Mesenchymal stem cell (in vitro differentiated cells and primary cell): ENCODE measurements around the gene ANKS4B.

Experiments
- DNase-seq: peaks from one replicate; pipeline ENCODE4 v3.0.0-alpha.2; 2013
- H2AFZ ChIP-seq: one replicate; pipeline ENCODE4 v1.6.1; 2013; ENCODE audit warnings: low read depth, mild to moderate bottlenecking, control low read depth, inconsistent platforms, low read length, moderate library complexity
- H2AK5ac ChIP-seq: 2 replicates; pipeline ENCODE4 v1.6.1; 2013; ENCODE audit warnings: low read length, moderate library complexity, mild to moderate bottlenecking, inconsistent platforms; ENCODE audit not compliant: severe bottlenecking
- H2BK120ac ChIP-seq: one replicate; pipeline ENCODE4 v1.6.1; 2013; ENCODE audit warnings: low read depth, mild to moderate bottlenecking, inconsistent platforms, low read length, moderate library complexity
- H2BK12ac ChIP-seq, 2 experiments: one replicate each; pipeline ENCODE4 v1.6.1; 2013; ENCODE audit warnings: inconsistent platforms in 2 of 2, low read length in 2 of 2, mild to moderate bottlenecking in 2 of 2, moderate library complexity in 2 of 2, control low read depth in 1 of 2
- H2BK15ac ChIP-seq: one replicate; pipeline ENCODE4 v1.6.1; 2013; ENCODE audit warnings: mild to moderate bottlenecking, low read depth, inconsistent platforms; ENCODE audit not compliant: poor library complexity, severe bottlenecking
- H2BK5ac ChIP-seq: 2 replicates; pipeline ENCODE4 v1.6.1; 2013; ENCODE audit warnings: low read depth, mild to moderate bottlenecking, low read length, control low read depth, inconsistent platforms; ENCODE audit not compliant: poor library complexity, severe bottlenecking
- H3K14ac ChIP-seq, 2 experiments: one replicate each; pipeline ENCODE4 v1.6.1; 2013; ENCODE audit warnings: inconsistent platforms in 2 of 2, low read length in 2 of 2, control low read depth in 1 of 2, mild to moderate bottlenecking in 1 of 2, moderate library complexity in 1 of 2
- H3K18ac ChIP-seq, 2 experiments: one replicate each; pipeline ENCODE4 v1.6.1; 2013; ENCODE audit warnings: inconsistent platforms in 2 of 2, low read length in 2 of 2, control low read depth in 1 of 2, low read depth in 1 of 2, mild to moderate bottlenecking in 1 of 2
- H3K23ac ChIP-seq, 2 experiments: one replicate each; pipeline ENCODE4 v1.6.1; 2013; ENCODE audit warnings: inconsistent platforms in 2 of 2, low read length in 2 of 2, mild to moderate bottlenecking in 2 of 2, moderate library complexity in 2 of 2, control low read depth in 1 of 2
- H3K27ac ChIP-seq: 2 replicates; pipeline ENCODE4 v1.5.1; 2013; ENCODE audit warnings: mild to moderate bottlenecking, moderate library complexity, low read length, control low read depth, inconsistent platforms; ENCODE audit not compliant: poor library complexity, severe bottlenecking
- H3K27me3 ChIP-seq, 2 experiments: 2 replicates each; pipeline versions ENCODE4 v1.6.1 to v1.7.0; 2013; ENCODE audit warnings: low read length in 2 of 2, mild to moderate bottlenecking in 2 of 2, moderate library complexity in 2 of 2, control low read depth in 1 of 2, inconsistent platforms in 1 of 2; ENCODE audit not compliant: control insufficient read depth in 1 of 2, insufficient read depth in 1 of 2
- H3K36me3 ChIP-seq, 2 experiments: 2 replicates each; pipeline versions ENCODE4 v1.6.1 to v1.7.0; 2013; ENCODE audit warnings: low read length in 2 of 2, control low read depth in 1 of 2, inconsistent platforms in 1 of 2, low read depth in 1 of 2, mild to moderate bottlenecking in 1 of 2; ENCODE audit not compliant: insufficient read depth in 2 of 2, control insufficient read depth in 1 of 2
- H3K4ac ChIP-seq, 2 experiments: one replicate each; pipeline ENCODE4 v1.6.1; 2013; ENCODE audit warnings: inconsistent platforms in 2 of 2, low read length in 2 of 2, mild to moderate bottlenecking in 2 of 2, moderate library complexity in 2 of 2, control low read depth in 1 of 2, low read depth in 1 of 2
- H3K4me1 ChIP-seq: 2 replicates; pipeline ENCODE4 v1.6.1; 2013; ENCODE audit warnings: low read depth, low read length, control low read depth; ENCODE audit not compliant: control insufficient read depth, insufficient read depth
- H3K4me2 ChIP-seq: 2 replicates; pipeline ENCODE4 v1.6.1; 2013; ENCODE audit warnings: low read length, mild to moderate bottlenecking, inconsistent platforms; ENCODE audit not compliant: poor library complexity, severe bottlenecking
- H3K4me3 ChIP-seq, 2 experiments: 2 replicates each; pipeline versions ENCODE4 v1.5.1 to v1.7.0; 2013; ENCODE audit warnings: low read length in 2 of 2, mild to moderate bottlenecking in 2 of 2, control low read depth in 1 of 2, low read depth in 1 of 2; ENCODE audit not compliant: insufficient read depth in 1 of 2
- H3K79me1 ChIP-seq: replicated peaks from 2 replicates; pipeline ENCODE4 v1.6.1; 2013; ENCODE audit warnings: mild to moderate bottlenecking, control low read depth, low read length, inconsistent platforms; ENCODE audit not compliant: poor library complexity, severe bottlenecking
- H3K9ac ChIP-seq: 2 replicates; pipeline ENCODE4 v1.7.0; 2013; ENCODE audit warnings: mild to moderate bottlenecking, low read length, moderate library complexity
- H3K9me3 ChIP-seq: 2 replicates; pipeline ENCODE4 v1.7.0; 2013; ENCODE audit warnings: mild to moderate bottlenecking, low read length; ENCODE audit not compliant: control insufficient read depth
- H4K8ac ChIP-seq: one replicate; pipeline ENCODE4 v1.6.1; 2013; ENCODE audit warnings: inconsistent platforms, mild to moderate bottlenecking, low read length, moderate library complexity
- H4K91ac ChIP-seq: one replicate; pipeline ENCODE4 v1.6.1; 2013; ENCODE audit warnings: mild to moderate bottlenecking, low read length, inconsistent platforms
- WGBS: methylation state at CpG from one replicate; pipeline ENCODE4 v1.1.7; 2013; ENCODE audit warnings: mixed read lengths; 5-methylcytosine and 5-hydroxymethylcytosine counted together

The ANKS4B gene

GRCh38 chr16:21250072-21250923 is 16.8 kb downstream of the ANKS4B start:
- H2BK5ac ChIP-seq, result no peak overlapping the region
- H3K14ac ChIP-seq, result no peak overlapping the region
- no peak for DNase-seq
- H3K9me3 ChIP-seq, result no peaks in the 10 kb centered on the region
- no peak overlapping the region for H3K23ac ChIP-seq
- no peaks in the 10 kb centered on the region for H3K4me1 ChIP-seq
- no peaks in the 10 kb centered on the region for H3K79me1 ChIP-seq
- no peak overlapping the region for H2BK120ac ChIP-seq
- H3K27ac ChIP-seq, result no peak overlapping the region
- H2BK15ac ChIP-seq, result no peak overlapping the region
- no peaks in the 10 kb centered on the region for H3K36me3 ChIP-seq
- no peak overlapping the region for H2AK5ac ChIP-seq
- no peak overlapping the region for H3K4me2 ChIP-seq
- no peak overlapping the region for H3K18ac ChIP-seq
- H2BK12ac ChIP-seq, result no peak overlapping the region
- 82% methylated on average over 14 of the region's 15 CpGs for WGBS
- no peak overlapping the region for H3K4me3 ChIP-seq
- H2AFZ ChIP-seq, result no peak overlapping the region
- no peak overlapping the region for H3K4ac ChIP-seq
- H3K27me3 ChIP-seq, result peaks cover 24 to 28% of the 10 kb centered on the region in 2 experiments
- H4K91ac ChIP-seq, result no peak overlapping the region
- H4K8ac ChIP-seq, result no peak overlapping the region
- no peak overlapping the region for H3K9ac ChIP-seq

- DNase-seq, result no peak
- no peak overlapping the region for H3K4ac ChIP-seq
- WGBS, result 88% methylated on average over 1 of the region's 3 CpGs
Observed at GRCh38 chr16:21253470-21253869, 20.0 kb downstream of the ANKS4B start.

GRCh38 chr16:21256636-21257035 is 23.1 kb downstream of the ANKS4B start:
- H2AFZ ChIP-seq, result no peak overlapping the region
- no peaks in the 10 kb centered on the region for H3K79me1 ChIP-seq
- H3K27ac ChIP-seq, result no peak overlapping the region
- DNase-seq, result no peak
- H3K36me3 ChIP-seq, result no peaks in the 10 kb centered on the region
- no peak overlapping the region for H2BK15ac ChIP-seq
- no peak overlapping the region for H3K9ac ChIP-seq
- no peak overlapping the region for H3K18ac ChIP-seq
- no peak overlapping the region for H3K4ac ChIP-seq
- H2BK12ac ChIP-seq, result no peak overlapping the region
- no peak overlapping the region for H3K23ac ChIP-seq
- H3K9me3 ChIP-seq, result no peaks in the 10 kb centered on the region
- H4K8ac ChIP-seq, result no peak overlapping the region
- H3K14ac ChIP-seq, result no peak overlapping the region
- peaks cover 5% of the 10 kb centered on the region for H3K4me1 ChIP-seq
- no peak overlapping the region for H2BK120ac ChIP-seq
- WGBS, result no CpG with 5 or more reads among the region's 2 CpGs
- H3K4me2 ChIP-seq, result no peak overlapping the region
- no peak overlapping the region for H3K4me3 ChIP-seq
- peaks cover 15 to 19% of the 10 kb centered on the region in 2 experiments for H3K27me3 ChIP-seq
- H2BK5ac ChIP-seq, result no peak overlapping the region
- H2AK5ac ChIP-seq, result no peak overlapping the region
- no peak overlapping the region for H4K91ac ChIP-seq

More at GRCh38 chr16:21253470-21253869, 20.0 kb downstream of the ANKS4B start:
- no peak overlapping the region for H3K14ac ChIP-seq
- H2AFZ ChIP-seq, result no peak overlapping the region
- no peak overlapping the region for H3K4me2 ChIP-seq
- H3K4me1 ChIP-seq, result no peaks in the 10 kb centered on the region
- H3K18ac ChIP-seq, result no peak overlapping the region
- H3K23ac ChIP-seq, result no peak overlapping the region
- no peaks in the 10 kb centered on the region for H3K9me3 ChIP-seq
- H4K91ac ChIP-seq, result no peak overlapping the region
- no peak overlapping the region for H4K8ac ChIP-seq
- H2BK120ac ChIP-seq, result no peak overlapping the region
- no peak overlapping the region for H2BK15ac ChIP-seq
- no peak overlapping the region for H2BK5ac ChIP-seq
- H3K27me3 ChIP-seq, result peaks cover 28 to 32% of the 10 kb centered on the region in 2 experiments
- no peak overlapping the region for H2BK12ac ChIP-seq
- H3K36me3 ChIP-seq, result no peaks in the 10 kb centered on the region
- no peaks in the 10 kb centered on the region for H3K79me1 ChIP-seq
- no peak overlapping the region for H3K27ac ChIP-seq
- H3K9ac ChIP-seq, result no peak overlapping the region
- H2AK5ac ChIP-seq, result no peak overlapping the region
- no peak overlapping the region for H3K4me3 ChIP-seq

GRCh38 chr16:21257284-21257683 is 23.8 kb downstream of the ANKS4B start:
- no peak overlapping the region for H3K14ac ChIP-seq
- H3K23ac ChIP-seq, result no peak overlapping the region
- no peak overlapping the region for H2AFZ ChIP-seq
- no peak for DNase-seq
- peaks cover 15 to 19% of the 10 kb centered on the region in 2 experiments for H3K27me3 ChIP-seq
- H3K79me1 ChIP-seq, result no peaks in the 10 kb centered on the region
- peaks cover 7% of the 10 kb centered on the region for H3K4me1 ChIP-seq
- no peak overlapping the region for H3K4me3 ChIP-seq
- H4K91ac ChIP-seq, result no peak overlapping the region
- H2AK5ac ChIP-seq, result no peak overlapping the region
- no peak overlapping the region for H3K9ac ChIP-seq
- no peak overlapping the region for H2BK12ac ChIP-seq
- H4K8ac ChIP-seq, result no peak overlapping the region
- H3K18ac ChIP-seq, result no peak overlapping the region
- no peak overlapping the region for H2BK5ac ChIP-seq
- WGBS, result 73% methylated on average over 3 of the region's 4 CpGs
- H2BK15ac ChIP-seq, result no peak overlapping the region
- H3K27ac ChIP-seq, result no peak overlapping the region
- no peak overlapping the region for H2BK120ac ChIP-seq
- no peak overlapping the region for H3K4me2 ChIP-seq
- no peaks in the 10 kb centered on the region for H3K36me3 ChIP-seq
- no peak overlapping the region for H3K4ac ChIP-seq
- H3K9me3 ChIP-seq, result no peaks in the 10 kb centered on the region
